Thyroid gland (tissue), 4 donors: ENCODE measurements around the gene CDADC1.

Experiments
- CTCF ChIP-seq, 6 experiments: fragments of 200-600 bp in 3 of 6; fragments of 450-650 bp in 3 of 6; sonication (generic) in 3 of 6; IDR thresholded peaks; one replicate each; pipeline ENCODE4 v1.5.1; 2016 to 2019; ENCODE audit warnings: antibody characterized with exemption in 6 of 6, mild to moderate bottlenecking in 2 of 6, inconsistent platforms in 1 of 6, moderate library complexity in 1 of 6
- POLR2A ChIP-seq, 2 donors: fragments of 450-650 bp; IDR thresholded peaks; one replicate each; pipeline ENCODE4 v1.6.1; 2017; ENCODE audit warnings: antibody characterized with exemption in 2 of 2, mild to moderate bottlenecking in 2 of 2, moderate library complexity in 1 of 2

- TF ChIP-seq POLR2A (IDR thresholded peaks at IDR 0.05) (no peak), CTCF (IDR thresholded peaks at IDR 0.05) (no peak)
Observed at GRCh38 chr13:49336655-49337054, 88.9 kb downstream of the CDADC1 start.
